Peyer's patch (tissue), 4 donors: Measurements from ENCODE around the gene WDR86.

ENCODE experiments used
- CTCF ChIP-seq, 6 experiments: fragments of 450-650 bp in 4 of 6; fragments of 200-600 bp in 2 of 6; sonication (generic) in 1 of 6; IDR thresholded peaks; one replicate each; pipeline ENCODE4 v1.5.1; 2017 to 2019; ENCODE audit warnings: antibody characterized with exemption in 6 of 6, mild to moderate bottlenecking in 3 of 6, moderate library complexity in 1 of 6
- POLR2A ChIP-seq, 2 donors: fragments of 450-650 bp; IDR thresholded peaks; one replicate each; pipeline ENCODE4 v1.5.1; 2017; ENCODE audit warnings: antibody characterized with exemption in 2 of 2, mild to moderate bottlenecking in 2 of 2, moderate library complexity in 2 of 2

DNA sequence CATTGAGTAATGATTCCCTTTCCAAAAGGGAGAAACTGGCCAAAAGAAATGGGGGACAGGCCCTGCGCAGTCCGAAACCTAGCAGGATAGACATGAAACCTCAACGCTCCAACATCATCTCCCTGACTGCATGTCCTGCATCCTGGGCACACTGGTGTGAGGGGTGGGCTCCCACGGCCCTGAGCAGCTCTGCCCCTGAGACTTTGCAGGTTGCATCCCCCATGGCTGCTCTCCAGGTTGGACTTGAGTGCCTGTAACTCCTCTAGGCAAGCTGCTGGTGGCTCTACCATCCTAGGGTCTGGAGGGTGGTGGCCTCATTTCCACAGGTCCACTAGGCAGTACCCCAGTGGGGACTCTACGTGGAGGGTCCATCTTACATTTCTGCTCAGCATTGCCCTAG lies 46.4 kb upstream of the WDR86 start:
- no peak for TF ChIP-seq CTCF (IDR thresholded peaks at IDR 0.05)
- TF ChIP-seq POLR2A (IDR thresholded peaks at IDR 0.05): no peak
